HepG2 (cell line): ENCODE results near the gene HLF. TPM values are rescaled to one million over a fixed set of nuclear protein-coding genes. Genes with fewer than 3 reads are reported as not detected.

Experiments used
- DMAP1 ChIP-seq: IDR thresholded peaks from 2 replicates; pipeline ENCODE4 v1.6.1; 2016
- ESRRA ChIP-seq: sonication (generic); formaldehyde crosslinking; IDR thresholded peaks from 2 replicates; pipeline ENCODE4 v1.5.1; 2020; ENCODE audit warnings: mild to moderate bottlenecking, low read depth, missing genetic modification reagents
- ETV6 ChIP-seq: sonication (generic); formaldehyde crosslinking; conservative IDR thresholded peaks from 2 replicates; pipeline ENCODE4 v1.4.0; 2020; ENCODE audit warnings: missing genetic modification reagents
- FOXA1 ChIP-seq, 2 experiments: fragments of 450-650 bp in 1 of 2; sonication (generic) in 1 of 2; formaldehyde crosslinking in 1 of 2; IDR thresholded peaks; 2 replicates each; pipeline versions ENCODE4 v1.4.0 to v1.6.1; 2016 to 2020; ENCODE audit warnings: missing genetic modification reagents in 1 of 2
- HOXA3 ChIP-seq: sonication (generic); formaldehyde crosslinking; IDR thresholded peaks from 2 replicates; pipeline ENCODE4 v1.5.0; 2020; ENCODE audit warnings: missing genetic modification reagents
- SMAD9 ChIP-seq: sonication (generic); formaldehyde crosslinking; IDR thresholded peaks from 2 replicates; pipeline ENCODE4 v1.5.1; 2020; ENCODE audit warnings: mild to moderate bottlenecking, missing genetic modification reagents
- SRF ChIP-seq: IDR thresholded peaks from 2 replicates; pipeline ENCODE4 v1.6.1; 2011; ENCODE audit warnings: mild to moderate bottlenecking, low read depth, low read length, moderate library complexity
- ZFX ChIP-seq: sonication (generic); formaldehyde crosslinking; IDR thresholded peaks from 2 replicates; pipeline ENCODE4 v1.4.0; 2020; ENCODE audit warnings: mild to moderate bottlenecking, low read depth, missing genetic modification reagents, moderate library complexity
- ZKSCAN5 ChIP-seq: sonication (generic); formaldehyde crosslinking; IDR thresholded peaks from 2 replicates; pipeline ENCODE4 v1.5.1; 2020; ENCODE audit warnings: mild to moderate bottlenecking, missing genetic modification reagents
- ZSCAN12 ChIP-seq: sonication (generic); formaldehyde crosslinking; IDR thresholded peaks from 2 replicates; pipeline ENCODE4 v1.9.0; 2021; ENCODE audit warnings: mild to moderate bottlenecking, missing genetic modification reagents
- polyA plus RNA-seq, 8 experiments: library from polyadenylated mRNA; depleted of rRNA in 3 of 8; stranded (reverse) in 7 of 8; unstranded in 1 of 8; fragments of >200 nt; fragmentation: Illumina TruSeq in 4 of 8; extraction: Trizol in 4 of 8; gene quantifications; 2 replicates each; pipeline versions ENCODE4 v1.2.1 to v1.2.3, GENCODE V29; 2011 to 2016; ENCODE audit warnings: low read depth in 4 of 8, missing spikeins in 1 of 8, mixed read lengths in 1 of 8; ENCODE audit not compliant: insufficient read depth in 1 of 8
- total RNA-seq, 5 experiments: library from RNA; depleted of rRNA; stranded (reverse); fragments of >200 nt; fragmentation: Illumina TruSeq; extraction: Trizol; gene quantifications; 2 replicates each; pipeline ENCODE4 v1.2.3, GENCODE V29; 2016; ENCODE audit warnings: low read depth in 1 of 5
- TF ChIP-seq, protein P1 (sequence below): sonication (generic); formaldehyde crosslinking; IDR thresholded peaks from 2 replicates; pipeline ENCODE4 v1.5.1; 2020; ENCODE audit warnings: mild to moderate bottlenecking, missing genetic modification reagents, borderline replicate concordance
- TF ChIP-seq, protein P2 (sequence below): sonication (generic); formaldehyde crosslinking; IDR thresholded peaks from 2 replicates; pipeline ENCODE4 v1.4.0; 2020; ENCODE audit warnings: missing genetic modification reagents, low read depth, mild to moderate bottlenecking, borderline replicate concordance
- TF ChIP-seq, protein P3 (sequence below): fragments of 450-650 bp; IDR thresholded peaks from 2 replicates; pipeline ENCODE4 v1.6.1; 2017; ENCODE audit warnings: mild to moderate bottlenecking
- TF ChIP-seq, protein P4 (sequence below): sonication (generic); formaldehyde crosslinking; IDR thresholded peaks from 2 replicates; pipeline ENCODE4 v1.8.0; 2022; ENCODE audit warnings: missing genetic modification reagents, mild to moderate bottlenecking, inconsistent platforms, borderline replicate concordance
- TF ChIP-seq, protein P5 (sequence below): sonication (generic); formaldehyde crosslinking; IDR thresholded peaks from 2 replicates; pipeline ENCODE4 v1.4.0; 2020; ENCODE audit warnings: missing genetic modification reagents

Gene HLF
- total and polyA plus RNA-seq, 2 of the 13 experiments (the other 11 are each of a cell fraction or from before 2014, with no cell fraction given) = 202 to 346 TPM

DNA sequence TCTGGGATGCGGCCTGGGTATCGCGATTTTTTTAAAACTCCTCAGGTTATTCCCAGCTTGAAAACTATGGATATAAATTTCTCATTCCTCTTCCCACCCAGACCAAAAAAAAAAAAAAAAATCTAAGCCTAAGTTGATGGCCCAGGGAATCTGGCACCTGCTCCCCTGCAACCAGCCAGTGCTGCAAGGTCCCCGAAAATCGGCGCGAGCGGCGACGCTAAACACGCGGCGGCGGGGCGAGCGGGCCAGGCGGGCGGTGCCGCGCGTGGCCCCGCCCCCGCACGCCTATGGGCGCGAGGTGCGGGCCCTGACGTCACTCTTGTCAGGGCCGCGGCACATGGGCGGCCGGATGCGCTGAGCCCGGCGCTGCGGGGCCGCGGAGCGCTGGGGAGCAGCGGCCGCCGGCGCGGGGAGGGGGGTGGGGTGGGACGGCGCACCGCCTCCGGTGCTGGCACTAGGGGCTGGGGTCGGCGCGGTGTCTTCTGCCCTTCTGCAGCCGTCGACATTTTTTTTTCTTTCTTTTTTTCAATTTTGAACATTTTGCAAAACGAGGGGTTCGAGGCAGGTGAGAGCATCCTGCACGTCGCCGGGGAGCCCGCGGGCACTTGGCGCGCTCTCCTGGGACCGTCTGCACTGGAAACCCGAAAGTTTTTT is at the start of gene HLF (continued):
- TF ChIP-seq, protein P1, sequence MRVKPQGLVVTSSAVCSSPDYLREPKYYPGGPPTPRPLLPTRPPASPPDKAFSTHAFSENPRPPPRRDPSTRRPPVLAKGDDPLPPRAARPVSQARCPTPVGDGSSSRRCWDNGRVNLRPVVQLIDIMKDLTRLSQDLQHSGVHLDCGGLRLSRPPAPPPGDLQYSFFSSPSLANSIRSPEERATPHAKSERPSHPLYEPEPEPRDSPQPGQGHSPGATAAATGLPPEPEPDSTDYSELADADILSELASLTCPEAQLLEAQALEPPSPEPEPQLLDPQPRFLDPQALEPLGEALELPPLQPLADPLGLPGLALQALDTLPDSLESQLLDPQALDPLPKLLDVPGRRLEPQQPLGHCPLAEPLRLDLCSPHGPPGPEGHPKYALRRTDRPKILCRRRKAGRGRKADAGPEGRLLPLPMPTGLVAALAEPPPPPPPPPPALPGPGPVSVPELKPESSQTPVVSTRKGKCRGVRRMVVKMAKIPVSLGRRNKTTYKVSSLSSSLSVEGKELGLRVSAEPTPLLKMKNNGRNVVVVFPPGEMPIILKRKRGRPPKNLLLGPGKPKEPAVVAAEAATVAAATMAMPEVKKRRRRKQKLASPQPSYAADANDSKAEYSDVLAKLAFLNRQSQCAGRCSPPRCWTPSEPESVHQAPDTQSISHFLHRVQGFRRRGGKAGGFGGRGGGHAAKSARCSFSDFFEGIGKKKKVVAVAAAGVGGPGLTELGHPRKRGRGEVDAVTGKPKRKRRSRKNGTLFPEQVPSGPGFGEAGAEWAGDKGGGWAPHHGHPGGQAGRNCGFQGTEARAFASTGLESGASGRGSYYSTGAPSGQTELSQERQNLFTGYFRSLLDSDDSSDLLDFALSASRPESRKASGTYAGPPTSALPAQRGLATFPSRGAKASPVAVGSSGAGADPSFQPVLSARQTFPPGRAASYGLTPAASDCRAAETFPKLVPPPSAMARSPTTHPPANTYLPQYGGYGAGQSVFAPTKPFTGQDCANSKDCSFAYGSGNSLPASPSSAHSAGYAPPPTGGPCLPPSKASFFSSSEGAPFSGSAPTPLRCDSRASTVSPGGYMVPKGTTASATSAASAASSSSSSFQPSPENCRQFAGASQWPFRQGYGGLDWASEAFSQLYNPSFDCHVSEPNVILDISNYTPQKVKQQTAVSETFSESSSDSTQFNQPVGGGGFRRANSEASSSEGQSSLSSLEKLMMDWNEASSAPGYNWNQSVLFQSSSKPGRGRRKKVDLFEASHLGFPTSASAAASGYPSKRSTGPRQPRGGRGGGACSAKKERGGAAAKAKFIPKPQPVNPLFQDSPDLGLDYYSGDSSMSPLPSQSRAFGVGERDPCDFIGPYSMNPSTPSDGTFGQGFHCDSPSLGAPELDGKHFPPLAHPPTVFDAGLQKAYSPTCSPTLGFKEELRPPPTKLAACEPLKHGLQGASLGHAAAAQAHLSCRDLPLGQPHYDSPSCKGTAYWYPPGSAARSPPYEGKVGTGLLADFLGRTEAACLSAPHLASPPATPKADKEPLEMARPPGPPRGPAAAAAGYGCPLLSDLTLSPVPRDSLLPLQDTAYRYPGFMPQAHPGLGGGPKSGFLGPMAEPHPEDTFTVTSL (CRISPR knock-in tag) = no peak
- TF ChIP-seq ZSCAN12 (CRISPR knock-in tag) = peak; percentile 14; the same call in 1 of the 2 replicates
- TF ChIP-seq, protein P2, sequence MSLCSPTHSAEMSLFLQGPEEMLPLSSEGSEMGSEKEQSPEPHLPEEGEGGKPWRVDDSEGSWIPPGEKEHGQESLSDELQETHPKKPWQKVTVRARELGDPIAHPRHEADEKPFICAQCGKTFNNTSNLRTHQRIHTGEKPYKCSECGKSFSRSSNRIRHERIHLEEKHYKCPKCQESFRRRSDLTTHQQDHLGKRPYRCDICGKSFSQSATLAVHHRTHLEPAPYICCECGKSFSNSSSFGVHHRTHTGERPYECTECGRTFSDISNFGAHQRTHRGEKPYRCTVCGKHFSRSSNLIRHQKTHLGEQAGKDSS (CRISPR knock-in tag) = peak; percentile 90
- TF ChIP-seq SRF = 0 out of 2 replicates have a peak, but pooled peaks have one; percentile 2
- TF ChIP-seq, protein P3, sequence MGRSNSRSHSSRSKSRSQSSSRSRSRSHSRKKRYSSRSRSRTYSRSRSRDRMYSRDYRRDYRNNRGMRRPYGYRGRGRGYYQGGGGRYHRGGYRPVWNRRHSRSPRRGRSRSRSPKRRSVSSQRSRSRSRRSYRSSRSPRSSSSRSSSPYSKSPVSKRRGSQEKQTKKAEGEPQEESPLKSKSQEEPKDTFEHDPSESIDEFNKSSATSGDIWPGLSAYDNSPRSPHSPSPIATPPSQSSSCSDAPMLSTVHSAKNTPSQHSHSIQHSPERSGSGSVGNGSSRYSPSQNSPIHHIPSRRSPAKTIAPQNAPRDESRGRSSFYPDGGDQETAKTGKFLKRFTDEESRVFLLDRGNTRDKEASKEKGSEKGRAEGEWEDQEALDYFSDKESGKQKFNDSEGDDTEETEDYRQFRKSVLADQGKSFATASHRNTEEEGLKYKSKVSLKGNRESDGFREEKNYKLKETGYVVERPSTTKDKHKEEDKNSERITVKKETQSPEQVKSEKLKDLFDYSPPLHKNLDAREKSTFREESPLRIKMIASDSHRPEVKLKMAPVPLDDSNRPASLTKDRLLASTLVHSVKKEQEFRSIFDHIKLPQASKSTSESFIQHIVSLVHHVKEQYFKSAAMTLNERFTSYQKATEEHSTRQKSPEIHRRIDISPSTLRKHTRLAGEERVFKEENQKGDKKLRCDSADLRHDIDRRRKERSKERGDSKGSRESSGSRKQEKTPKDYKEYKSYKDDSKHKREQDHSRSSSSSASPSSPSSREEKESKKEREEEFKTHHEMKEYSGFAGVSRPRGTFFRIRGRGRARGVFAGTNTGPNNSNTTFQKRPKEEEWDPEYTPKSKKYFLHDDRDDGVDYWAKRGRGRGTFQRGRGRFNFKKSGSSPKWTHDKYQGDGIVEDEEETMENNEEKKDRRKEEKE = no peak
- TF ChIP-seq SMAD9 = no peak
- TF ChIP-seq DMAP1 (CRISPR knock-in tag) = no peak; the same call in 1 of the 2 replicates
- TF ChIP-seq HOXA3 (CRISPR knock-in tag) = peak; percentile 95
- 0 out of 2 replicates have a peak, but pooled peaks have one; percentile 24 for TF ChIP-seq ETV6 (CRISPR knock-in tag)
- TF ChIP-seq, protein P4, sequence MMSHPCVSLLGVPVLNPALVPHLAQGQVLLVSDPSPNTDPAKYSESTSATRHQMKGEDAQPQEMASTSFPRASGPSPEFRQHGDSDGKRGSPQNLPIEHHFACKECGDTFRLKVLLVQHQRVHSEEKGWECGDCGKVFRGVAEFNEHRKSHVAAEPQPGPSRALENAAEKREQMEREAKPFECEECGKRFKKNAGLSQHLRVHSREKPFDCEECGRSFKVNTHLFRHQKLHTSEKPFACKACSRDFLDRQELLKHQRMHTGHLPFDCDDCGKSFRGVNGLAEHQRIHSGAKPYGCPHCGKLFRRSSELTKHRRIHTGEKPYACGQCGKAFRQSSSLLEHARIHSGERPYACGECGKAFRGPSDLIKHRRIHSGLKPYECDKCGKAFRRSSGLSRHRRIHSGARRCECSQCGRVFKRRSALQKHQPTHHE (CRISPR knock-in tag) = no peak
- TF ChIP-seq FOXA1 (IDR thresholded peaks at IDR 0.05) = no peak
- no peak for TF ChIP-seq FOXA1 (CRISPR knock-in tag; IDR thresholded peaks at IDR 0.05)
- TF ChIP-seq ZFX = peak; percentile 64
- TF ChIP-seq ESRRA = peak; percentile 43; the same call in 1 of the 2 replicates
- no peak for TF ChIP-seq ZKSCAN5 (CRISPR knock-in tag)
- TF ChIP-seq, protein P5, sequence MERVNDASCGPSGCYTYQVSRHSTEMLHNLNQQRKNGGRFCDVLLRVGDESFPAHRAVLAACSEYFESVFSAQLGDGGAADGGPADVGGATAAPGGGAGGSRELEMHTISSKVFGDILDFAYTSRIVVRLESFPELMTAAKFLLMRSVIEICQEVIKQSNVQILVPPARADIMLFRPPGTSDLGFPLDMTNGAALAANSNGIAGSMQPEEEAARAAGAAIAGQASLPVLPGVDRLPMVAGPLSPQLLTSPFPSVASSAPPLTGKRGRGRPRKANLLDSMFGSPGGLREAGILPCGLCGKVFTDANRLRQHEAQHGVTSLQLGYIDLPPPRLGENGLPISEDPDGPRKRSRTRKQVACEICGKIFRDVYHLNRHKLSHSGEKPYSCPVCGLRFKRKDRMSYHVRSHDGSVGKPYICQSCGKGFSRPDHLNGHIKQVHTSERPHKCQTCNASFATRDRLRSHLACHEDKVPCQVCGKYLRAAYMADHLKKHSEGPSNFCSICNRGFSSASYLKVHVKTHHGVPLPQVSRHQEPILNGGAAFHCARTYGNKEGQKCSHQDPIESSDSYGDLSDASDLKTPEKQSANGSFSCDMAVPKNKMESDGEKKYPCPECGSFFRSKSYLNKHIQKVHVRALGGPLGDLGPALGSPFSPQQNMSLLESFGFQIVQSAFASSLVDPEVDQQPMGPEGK = 0 out of 2 replicates have a peak, but pooled peaks have one; percentile 43
